ENCODE results near the gene ERC1.

DNA sequence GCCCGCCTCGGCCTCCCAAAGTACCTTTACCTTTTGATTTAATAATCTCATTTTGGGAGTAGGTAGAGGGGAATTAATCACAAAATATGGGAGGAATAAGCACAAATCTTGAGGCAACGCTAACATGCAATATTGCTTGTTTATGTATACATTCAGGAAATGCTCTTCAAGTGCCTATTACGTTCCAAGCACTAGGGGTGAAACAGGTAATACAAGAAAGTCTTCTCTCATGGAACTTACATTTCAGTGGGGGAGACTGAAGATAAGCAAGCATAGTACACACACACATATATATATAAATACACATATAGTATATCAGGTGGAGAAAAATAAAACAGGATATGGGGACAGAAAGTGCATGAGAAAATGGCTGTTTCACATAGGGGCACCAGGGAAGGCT is 19.0 kb upstream of the ERC1 start:
- TF ChIP-seq EZH2 (IDR thresholded peaks at IDR 0.05) (no peak), POLR2AphosphoS5 (IDR thresholded peaks at IDR 0.05; ENCODE audit: borderline replicate concordance, low read depth, low read length) (no peak)
